ENCODE results near the gene ADGRG6. TPM values are rescaled to one million over a fixed set of nuclear protein-coding genes. Genes with fewer than 3 reads are reported as not detected.

Gene ADGRG6
- total and polyA plus RNA-seq, 2 donors (not counting 3 experiments of a cell fraction or from before 2014, with no cell fraction given) = 99.3 to 166 TPM

DNA sequence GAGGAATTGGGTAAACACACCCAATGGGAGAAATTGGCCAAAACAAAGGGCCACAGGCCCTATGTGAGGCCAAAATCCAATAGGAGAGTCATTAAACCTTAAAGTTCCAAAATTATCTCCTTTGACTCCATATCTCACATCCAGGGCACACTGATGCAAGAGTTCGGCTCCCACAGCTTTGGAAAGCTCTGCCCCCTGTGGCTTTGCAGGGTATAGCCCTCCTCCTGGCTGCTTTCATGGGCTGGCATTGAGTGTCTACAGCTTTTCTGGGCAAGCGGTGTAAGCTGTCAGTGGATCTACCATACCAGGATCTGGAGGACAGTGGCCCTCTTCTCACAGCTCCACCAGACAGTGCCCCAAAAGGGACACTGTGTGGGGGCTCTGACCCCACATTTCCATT lies 160.5 kb downstream of the ADGRG6 start:
- CTCF ChIA-PET = interaction anchor here (1.2 to 2.0 kb wide), 3 partner anchors 13 to 306 kb away, joined by 3 to 7 read pairs (median 4); no protein-coding TSS in a partner anchor
- H3K9me1 ChIP-seq (replicated peaks; ENCODE audit: control insufficient read depth, extremely low read depth, insufficient read depth, low read length) = no peaks in the 10 kb centered on the region
- dilution Hi-C loops (cut with MboI; ENCODE audit: extremely low pct_ligation_motif_present, low sequenced_read_pairs) = no loop called here
- no peaks in the 10 kb centered on the region for H4K20me1 ChIP-seq (replicated peaks; ENCODE audit: control insufficient read depth, extremely low read depth, insufficient read depth, low read length)
- no peak overlapping the region for H2AFZ ChIP-seq (ENCODE audit: low read depth, low read length)
- peaks cover 2 to 3% of the 10 kb centered on the region in 2 experiments for H3K27me3 ChIP-seq (ENCODE audit: control insufficient read depth in 2 of 2, insufficient read depth in 2 of 2, low read length in 2 of 2)
- no peak overlapping the region for H3K4me3 ChIP-seq (replicated peaks in 1 of 3; ENCODE audit: insufficient read depth in 1 of 3, low read depth in 1 of 3, low read length in 3 of 3)
- H3K27ac ChIP-seq (ENCODE audit: insufficient read depth, low read depth, low read length) = no peak overlapping the region
- no peaks in the 10 kb centered on the region for H3K79me2 ChIP-seq (ENCODE audit: control insufficient read depth, insufficient read depth, low read length)
- no TSS peak for BruUV-seq (replicated peaks)
- TF ChIP-seq POLR2AphosphoS5 (IDR thresholded peaks at IDR 0.05; ENCODE audit: insufficient read depth, low read depth, low read length) (no peak), EZH2 (IDR thresholded peaks at IDR 0.05; ENCODE audit: borderline replicate concordance, low read depth, low read length, severe bottlenecking) (no peak), CTCF (IDR thresholded peaks at IDR 0.05; ENCODE audit: extremely low read depth in 1 of 2, insufficient read depth in 1 of 2, low read depth in 1 of 2, low read length in 2 of 2) (peak in 1 of 2 donors; percentile 42), POLR2A (IDR thresholded peaks at IDR 0.05; ENCODE audit: low read depth, low read length) (peak; percentile 31)
- FAIRE-seq (no peak), DNase-seq (ENCODE audit: low read depth, low spot score) (no peak)
- H3K4me1 ChIP-seq (ENCODE audit: control insufficient read depth, extremely low read depth, insufficient read depth, low read length) = no peaks in the 10 kb centered on the region
- intact Hi-C loops (cut with micrococcal nuclease) = no loop called here
- H3K9ac ChIP-seq (replicated peaks; ENCODE audit: extremely low read depth, insufficient read depth, low read length) = no peak overlapping the region
- H3K36me3 ChIP-seq (ENCODE audit: control insufficient read depth in 2 of 2, extremely low read depth in 1 of 2, insufficient read depth in 2 of 2, low read length in 2 of 2) = no peaks in the 10 kb centered on the region
- H3K9me3 ChIP-seq (replicated peaks; ENCODE audit: control insufficient read depth, insufficient read depth, low read length) = peaks cover 4% of the 10 kb centered on the region
- POLR2A ChIA-PET = no interaction called here
- no peak overlapping the region for H3K4me2 ChIP-seq (ENCODE audit: insufficient read depth, low read length)

- no peaks in the 10 kb centered on the region for H3K36me3 ChIP-seq (ENCODE audit: control insufficient read depth in 2 of 2, extremely low read depth in 1 of 2, insufficient read depth in 2 of 2, low read length in 2 of 2)
- no TSS peak for BruUV-seq (replicated peaks)
- H3K79me2 ChIP-seq (ENCODE audit: control insufficient read depth, insufficient read depth, low read length) = no peaks in the 10 kb centered on the region
- H3K4me2 ChIP-seq (ENCODE audit: insufficient read depth, low read length) = no peak overlapping the region
- peaks cover 3 to 4% of the 10 kb centered on the region in 2 experiments for H3K27me3 ChIP-seq (ENCODE audit: control insufficient read depth in 2 of 2, insufficient read depth in 2 of 2, low read length in 2 of 2)
- no peak for FAIRE-seq
- peaks cover 4% of the 10 kb centered on the region for H3K9me3 ChIP-seq (replicated peaks; ENCODE audit: control insufficient read depth, insufficient read depth, low read length)
- no peak overlapping the region for H3K9ac ChIP-seq (replicated peaks; ENCODE audit: extremely low read depth, insufficient read depth, low read length)
- ChIA-PET POLR2A (no interaction called here), CTCF (no interaction called here)
- dilution Hi-C loops (cut with MboI; ENCODE audit: extremely low pct_ligation_motif_present, low sequenced_read_pairs) (no loop called here), intact Hi-C loops (cut with micrococcal nuclease) (no loop called here)
- TF ChIP-seq MYC (IDR thresholded peaks at IDR 0.05; ENCODE audit: low read depth, low read length) = no peak
- TF ChIP-seq EZH2 (IDR thresholded peaks at IDR 0.05; ENCODE audit: borderline replicate concordance, low read depth, low read length, severe bottlenecking) = no peak
- no peak for TF ChIP-seq POLR2A (IDR thresholded peaks at IDR 0.05; ENCODE audit: low read depth, low read length)
- TF ChIP-seq, protein P1, sequence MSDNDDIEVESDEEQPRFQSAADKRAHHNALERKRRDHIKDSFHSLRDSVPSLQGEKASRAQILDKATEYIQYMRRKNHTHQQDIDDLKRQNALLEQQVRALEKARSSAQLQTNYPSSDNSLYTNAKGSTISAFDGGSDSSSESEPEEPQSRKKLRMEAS (IDR thresholded peaks at IDR 0.05; ENCODE audit: insufficient read depth, insufficient read length) = no peak
- no peak for TF ChIP-seq GATA2 (IDR thresholded peaks at IDR 0.05; ENCODE audit: insufficient read depth, insufficient read length, low read depth, low read length)
- no peak for TF ChIP-seq POLR2AphosphoS5 (IDR thresholded peaks at IDR 0.05; ENCODE audit: insufficient read depth, low read depth, low read length)
- TF ChIP-seq FOS (IDR thresholded peaks at IDR 0.05; ENCODE audit: borderline replicate concordance, insufficient read depth, low read length) = no peak
- H4K20me1 ChIP-seq (replicated peaks; ENCODE audit: control insufficient read depth, extremely low read depth, insufficient read depth, low read length) = no peaks in the 10 kb centered on the region
- no peaks in the 10 kb centered on the region for H3K4me1 ChIP-seq (ENCODE audit: control insufficient read depth, extremely low read depth, insufficient read depth, low read length)
- H3K4me3 ChIP-seq (replicated peaks in 1 of 3; ENCODE audit: insufficient read depth in 1 of 3, low read depth in 1 of 3, low read length in 3 of 3) = no peak overlapping the region
- no peak overlapping the region for H3K27ac ChIP-seq (ENCODE audit: insufficient read depth, low read depth, low read length)
- H3K9me1 ChIP-seq (replicated peaks; ENCODE audit: control insufficient read depth, extremely low read depth, insufficient read depth, low read length) = no peaks in the 10 kb centered on the region
- no peak overlapping the region for H2AFZ ChIP-seq (ENCODE audit: low read depth, low read length)
- no peak for DNase-seq (ENCODE audit: low read depth, low spot score)
Measured at GRCh38 chr6:142463988-142464387, 162.2 kb downstream of the ADGRG6 start.

All from endothelial cell of umbilical vein (primary cell).